Choroid plexus epithelial cell (primary cell): ENCODE results near the gene WBP1L.

Experiments
- DNase-seq: peaks from one replicate; pipeline ENCODE4 v3.0.0-alpha.2; 2010; ENCODE audit warnings: low read depth
- H3K4me3 ChIP-seq: 2 replicates; pipeline ENCODE4 v1.5.1; 2011; ENCODE audit warnings: low read depth, mild to moderate bottlenecking, control low read depth, low read length, moderate library complexity
- CTCF ChIP-seq: conservative IDR thresholded peaks from 2 replicates; pipeline ENCODE4 v1.5.1; 2011; ENCODE audit warnings: low read depth, mild to moderate bottlenecking, control low read depth, inconsistent platforms, low read length, moderate library complexity

Gene WBP1L

GRCh38 chr10:102783568-102783967 is 39.8 kb downstream of the WBP1L start:
- TF ChIP-seq CTCF, result no peak
- DNase-seq, result peak; percentile 28
- no peak overlapping the region for H3K4me3 ChIP-seq

GRCh38 chr10:102785818-102786217 is 42.1 kb downstream of the WBP1L start:
- peak; percentile 80 for DNase-seq
- H3K4me3 ChIP-seq, result no peak overlapping the region
- no peak for TF ChIP-seq CTCF

GRCh38 chr10:102791754-102792395 is 48.1 kb downstream of the WBP1L start:
- TF ChIP-seq CTCF, result no peak
- no peak overlapping the region for H3K4me3 ChIP-seq
- no peak for DNase-seq

- no peak overlapping the region for H3K4me3 ChIP-seq
- no peak for TF ChIP-seq CTCF
- DNase-seq, result no peak
Observed at GRCh38 chr10:102795453-102796406, 52.0 kb downstream of the WBP1L start.

GRCh38 chr10:102796407-102797176 is 52.8 kb downstream of the WBP1L start:
- TF ChIP-seq CTCF, result no peak

GRCh38 chr10:102799691-102800471 is 56.1 kb downstream of the WBP1L start:
- no peak overlapping the region for H3K4me3 ChIP-seq
- peak; percentile 30 for DNase-seq
- TF ChIP-seq CTCF, result no peak

More at GRCh38 chr10:102796407-102797176, 52.8 kb downstream of the WBP1L start:
- H3K4me3 ChIP-seq, result no peak overlapping the region
- DNase-seq, result peak; percentile 61
